Dendritic cell treated with granulocyte-macrophage colony-stimulating factor and Interleukin-4, amounts not matched to agents 40 ng/mL and 50 ng/mL, for 4 days (primary cell): ENCODE results near the gene KHDC3L.
"Not testable (repeated sequence)": the region's sequence is repeated elsewhere in the genome, so short reads cannot be mapped to it uniquely, and the experiment has no call there.

Experiments
- H3K27ac Mint-ChIP-seq: one replicate; pipeline ENCODE4 v1.8.0; 2022; ENCODE audit warnings: mild to moderate bottlenecking, mixed read lengths
- H3K27me3 Mint-ChIP-seq: one replicate; pipeline ENCODE4 v1.8.0; 2022; ENCODE audit warnings: mild to moderate bottlenecking, mixed read lengths
- H3K36me3 Mint-ChIP-seq: one replicate; pipeline ENCODE4 v1.8.0; 2022; ENCODE audit warnings: low read depth, mixed read lengths
- H3K4me1 Mint-ChIP-seq: one replicate; pipeline ENCODE4 v1.8.0; 2022; ENCODE audit warnings: low read depth, mixed read lengths
- H3K4me3 Mint-ChIP-seq: one replicate; pipeline ENCODE4 v1.8.0; 2022; ENCODE audit warnings: mild to moderate bottlenecking, moderate library complexity, mixed read lengths
- H3K9me3 Mint-ChIP-seq: one replicate; pipeline ENCODE4 v1.8.0; 2022; ENCODE audit warnings: mixed read lengths
- intact Hi-C: fragments of 100-400 bp; cut with micrococcal nuclease; formaldehyde crosslinking; loops from one replicate; pipeline ENCODE4 v1.15.0; 2022

Gene KHDC3L

DNA sequence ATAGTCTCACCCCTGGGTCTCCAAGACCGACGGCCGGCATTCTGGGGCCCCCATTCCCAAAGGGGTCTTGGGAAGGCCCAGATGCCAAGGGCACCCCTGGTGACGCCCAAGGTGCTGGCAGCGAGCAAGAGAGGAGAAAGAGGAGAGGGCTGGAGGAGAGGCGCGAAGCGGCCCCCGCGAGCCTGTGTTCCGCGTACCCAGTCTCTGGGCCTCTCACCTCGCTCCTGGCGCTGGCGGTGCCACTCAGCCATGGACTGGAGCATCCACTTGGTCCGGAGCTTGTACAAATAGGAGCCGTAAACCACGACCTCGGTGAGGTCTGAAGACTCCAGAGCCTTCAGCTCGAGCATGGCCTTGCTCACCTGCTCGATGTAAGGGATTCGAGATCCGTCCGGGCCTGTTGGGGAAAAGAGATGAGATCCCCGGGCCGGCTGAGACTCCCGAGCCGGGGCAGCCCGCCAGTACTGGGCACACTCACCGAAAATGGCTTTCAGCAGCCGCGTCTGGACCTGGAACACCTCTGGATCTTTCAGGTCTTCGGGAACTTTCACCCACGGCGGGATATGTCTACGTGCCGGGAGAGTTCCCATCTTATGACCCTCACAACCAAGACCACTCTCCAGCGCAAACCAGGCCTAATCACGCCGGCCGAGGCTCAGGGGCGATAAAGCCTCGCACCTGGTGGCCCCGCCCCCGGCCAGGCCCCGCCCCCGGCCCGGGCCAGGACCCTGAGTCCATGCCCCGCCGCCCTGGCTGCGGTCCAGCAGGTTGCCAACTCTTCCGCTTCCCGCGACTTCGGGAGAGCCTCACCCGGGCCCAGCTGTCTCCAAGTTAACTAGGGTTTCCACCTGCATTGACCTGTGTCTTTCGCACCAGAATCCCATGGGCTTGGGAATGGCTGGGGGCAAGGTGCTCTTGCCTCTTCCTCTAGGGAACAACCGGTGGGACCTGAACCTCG is 8.5 kb upstream of the KHDC3L start, which contains the start of gene DPPA5:
Gene DPPA5 (minus strand): TSS at position 641 of the 958 bp plus-strand sequence. CDS start 51 bp downstream, at position 590.
- Mint-ChIP-seq H3K4me1 (no peaks in the 10 kb centered on the region), H3K27ac (no peak within 1 kb of the TSS), H3K36me3 (no peaks in the 10 kb centered on the region), H3K27me3 (peaks cover 29% of the 10 kb centered on the region), H3K9me3 (no peaks in the 10 kb centered on the region), H3K4me3 (no peak within 1 kb of the TSS)
- intact Hi-C loops: no loop called here

GRCh38 chr6:73362869-73363536 is 545 bp downstream of the KHDC3L start:
- no peak overlapping the region for H3K27ac Mint-ChIP-seq
- no peaks in the 10 kb centered on the region for H3K27me3 Mint-ChIP-seq
- intact Hi-C loops: no loop called here
- H3K4me3 Mint-ChIP-seq: no peak overlapping the region
- peaks cover 8% of the 10 kb centered on the region for H3K9me3 Mint-ChIP-seq
- H3K36me3 Mint-ChIP-seq: no peaks in the 10 kb centered on the region
- H3K4me1 Mint-ChIP-seq: no peaks in the 10 kb centered on the region

DNA sequence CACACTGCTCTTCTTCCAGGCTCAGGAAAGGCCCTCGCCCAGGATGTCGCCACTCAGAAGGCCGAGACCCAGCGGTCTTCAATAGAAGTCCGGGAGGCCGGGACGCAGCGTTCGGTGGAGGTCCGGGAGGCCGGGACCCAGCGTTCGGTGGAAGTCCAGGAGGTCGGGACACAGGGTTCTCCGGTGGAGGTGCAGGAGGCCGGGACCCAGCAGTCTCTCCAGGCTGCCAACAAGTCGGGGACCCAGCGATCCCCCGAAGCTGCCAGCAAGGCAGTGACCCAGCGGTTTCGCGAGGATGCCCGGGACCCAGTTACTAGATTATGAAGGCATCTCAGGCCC is 1.0 kb downstream of the KHDC3L start:
- Mint-ChIP-seq H3K4me3 (no peak overlapping the region), H3K27ac (no peak overlapping the region), H3K27me3 (no peaks in the 10 kb centered on the region), H3K36me3 (no peaks in the 10 kb centered on the region), H3K9me3 (peaks cover 8% of the 10 kb centered on the region), H3K4me1 (no peaks in the 10 kb centered on the region)
- intact Hi-C loops: no loop called here

DNA sequence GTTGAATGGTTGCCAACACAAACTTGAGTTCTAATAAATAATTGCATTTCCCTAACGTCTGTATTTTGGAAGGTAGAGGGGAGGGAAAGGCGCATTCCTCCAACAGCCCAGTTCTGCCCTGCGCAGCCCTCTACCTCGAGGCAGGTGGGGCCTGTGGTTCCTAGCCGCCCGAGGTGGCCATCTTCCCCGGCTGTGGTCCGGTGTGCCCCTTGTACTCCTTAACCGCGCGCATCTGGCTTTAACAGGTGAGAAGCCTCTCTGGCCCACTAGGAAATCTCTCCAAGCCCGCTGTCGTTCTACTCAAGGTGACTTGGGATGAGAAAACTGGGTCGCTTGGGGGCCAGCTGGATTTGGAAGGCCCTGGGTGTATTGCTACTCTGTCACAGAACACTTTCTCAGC is 1.7 kb downstream of the KHDC3L start:
- H3K9me3 Mint-ChIP-seq: peaks cover 8% of the 10 kb centered on the region
- no peaks in the 10 kb centered on the region for H3K4me1 Mint-ChIP-seq
- no peaks in the 10 kb centered on the region for H3K36me3 Mint-ChIP-seq
- no peak overlapping the region for H3K27ac Mint-ChIP-seq
- intact Hi-C loops: no loop called here
- no peak overlapping the region for H3K4me3 Mint-ChIP-seq
- no peaks in the 10 kb centered on the region for H3K27me3 Mint-ChIP-seq

DNA sequence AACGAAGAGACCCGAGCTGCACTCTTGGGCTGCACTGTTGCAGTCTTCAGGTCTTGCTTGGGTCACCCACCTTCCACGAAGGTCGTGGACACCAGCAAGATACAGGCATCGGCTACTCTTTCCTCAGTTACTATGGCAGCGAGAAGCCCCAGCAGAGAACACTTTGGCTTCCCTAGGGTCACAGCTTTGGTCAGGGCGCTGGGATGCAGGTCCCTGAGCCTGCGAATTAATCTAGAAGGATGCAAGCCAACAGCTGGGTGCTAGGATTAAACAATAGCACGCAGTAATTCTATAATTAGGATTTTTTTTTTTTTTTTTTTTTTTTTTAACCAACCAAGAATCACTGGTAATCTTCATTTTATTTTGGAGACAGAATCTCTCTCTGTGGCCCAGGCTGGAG is 2.1 kb downstream of the KHDC3L start:
- Mint-ChIP-seq H3K9me3 (peaks cover 8% of the 10 kb centered on the region), H3K27me3 (no peaks in the 10 kb centered on the region), H3K4me3 (no peak overlapping the region), H3K36me3 (no peaks in the 10 kb centered on the region), H3K4me1 (no peaks in the 10 kb centered on the region), H3K27ac (no peak overlapping the region)
- intact Hi-C loops: no loop called here

- Mint-ChIP-seq H3K4me3 (no peak overlapping the region), H3K27ac (no peak overlapping the region), H3K9me3 (peaks cover 8% of the 10 kb centered on the region), H3K27me3 (no peaks in the 10 kb centered on the region), H3K4me1 (no peaks in the 10 kb centered on the region), H3K36me3 (no peaks in the 10 kb centered on the region)
- intact Hi-C loops: no loop called here
These were observed 5.4 kb downstream of the KHDC3L start for GRCh38 chr6:73367761-73368355.

GRCh38 chr6:73368675-73369074 is 6.2 kb downstream of the KHDC3L start:
- Mint-ChIP-seq H3K4me3 (no peak overlapping the region), H3K9me3 (peaks cover 3% of the 10 kb centered on the region), H3K27me3 (no peaks in the 10 kb centered on the region), H3K4me1 (no peaks in the 10 kb centered on the region), H3K36me3 (no peaks in the 10 kb centered on the region), H3K27ac (no peak overlapping the region)
- intact Hi-C loops: no loop called here

DNA sequence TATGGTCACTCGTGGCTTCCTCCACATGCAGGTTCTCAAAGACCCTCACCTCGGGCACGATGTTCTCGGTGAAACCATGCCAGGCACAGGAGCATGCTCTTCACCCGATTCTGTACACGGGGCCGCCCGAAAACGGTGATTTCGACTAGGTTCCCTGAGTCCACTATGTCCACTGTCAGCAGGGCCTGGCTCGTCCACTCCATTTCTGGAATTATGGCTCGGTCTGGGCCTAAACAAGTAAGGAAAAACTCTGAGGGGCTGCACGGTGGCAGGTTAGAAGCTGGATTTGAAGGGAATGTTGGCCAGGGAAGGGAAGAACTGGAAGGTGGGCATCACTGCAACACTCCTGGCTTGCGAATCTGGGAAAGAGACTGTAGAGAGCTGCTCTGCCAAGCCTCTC is 6.7 kb downstream of the KHDC3L start:
- no peaks in the 10 kb centered on the region for H3K9me3 Mint-ChIP-seq
- H3K27ac Mint-ChIP-seq: no peak overlapping the region
- H3K27me3 Mint-ChIP-seq: no peaks in the 10 kb centered on the region
- H3K4me1 Mint-ChIP-seq: no peaks in the 10 kb centered on the region
- no peaks in the 10 kb centered on the region for H3K36me3 Mint-ChIP-seq
- intact Hi-C loops: no loop called here
- no peak overlapping the region for H3K4me3 Mint-ChIP-seq

DNA sequence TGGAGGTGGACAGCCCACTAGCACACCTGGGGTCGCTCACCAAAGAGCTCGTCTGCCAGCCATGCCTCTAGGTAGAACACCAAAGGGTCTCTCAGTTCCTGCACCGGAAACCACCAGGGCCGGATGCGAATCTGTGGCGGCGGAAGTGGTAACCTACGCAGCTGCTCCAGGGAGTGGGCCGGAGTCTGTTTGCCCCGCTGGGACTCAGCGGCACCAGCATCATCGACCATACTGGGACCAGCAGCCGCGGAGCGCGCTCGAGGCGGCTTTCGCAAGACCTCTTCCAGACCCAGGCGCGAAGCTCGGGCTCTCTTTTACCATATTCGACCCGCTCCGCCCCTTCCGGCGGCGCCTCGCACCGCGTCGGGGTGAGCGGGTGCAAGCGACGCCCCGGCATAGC is 7.1 kb downstream of the KHDC3L start, which contains the start of gene OOEP:
Gene OOEP (minus strand): TSS at position 335 of the 400 bp plus-strand sequence. CDS start 105 bp downstream, at position 230.
- intact Hi-C loops: no loop called here
- no peaks in the 10 kb centered on the region for H3K9me3 Mint-ChIP-seq
- H3K27me3 Mint-ChIP-seq: no peaks in the 10 kb centered on the region
- no peak within 1 kb of the TSS for H3K27ac Mint-ChIP-seq
- H3K4me1 Mint-ChIP-seq: no peaks in the 10 kb centered on the region
- H3K4me3 Mint-ChIP-seq: no peak within 1 kb of the TSS
- no peaks in the 10 kb centered on the region for H3K36me3 Mint-ChIP-seq

GRCh38 chr6:73371984-73372383 is 9.5 kb downstream of the KHDC3L start:
- Mint-ChIP-seq H3K27ac (no peak overlapping the region), H3K9me3 (no peaks in the 10 kb centered on the region), H3K36me3 (no peaks in the 10 kb centered on the region), H3K27me3 (no peaks in the 10 kb centered on the region), H3K4me3 (no peak overlapping the region), H3K4me1 (no peaks in the 10 kb centered on the region)
- intact Hi-C loops: no loop called here

DNA sequence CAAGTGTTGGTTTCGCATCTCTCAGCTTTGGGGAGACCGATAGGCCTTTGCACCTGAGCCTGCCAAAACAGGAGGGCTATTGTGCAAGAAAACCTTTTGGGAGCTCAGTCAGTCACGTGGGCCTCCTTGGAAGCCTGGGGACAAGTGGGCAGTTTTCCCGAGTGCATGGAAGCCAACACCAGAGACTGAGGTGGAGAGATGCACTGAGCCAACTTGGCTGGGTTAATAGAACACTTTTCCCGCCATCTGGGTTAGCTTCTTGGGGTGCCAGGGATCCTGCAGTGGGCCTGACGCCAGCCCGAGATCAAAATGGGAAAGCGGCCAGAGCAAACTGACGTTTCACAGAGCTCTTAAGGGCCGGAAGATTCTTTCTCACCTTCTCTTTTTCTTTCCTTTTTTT is 10.1 kb downstream of the KHDC3L start:
- no peaks in the 10 kb centered on the region for H3K4me1 Mint-ChIP-seq
- H3K36me3 Mint-ChIP-seq: no peaks in the 10 kb centered on the region
- H3K9me3 Mint-ChIP-seq: no peaks in the 10 kb centered on the region
- H3K27ac Mint-ChIP-seq: no peak overlapping the region
- H3K27me3 Mint-ChIP-seq: no peaks in the 10 kb centered on the region
- H3K4me3 Mint-ChIP-seq: no peak overlapping the region
- intact Hi-C loops: no loop called here

DNA sequence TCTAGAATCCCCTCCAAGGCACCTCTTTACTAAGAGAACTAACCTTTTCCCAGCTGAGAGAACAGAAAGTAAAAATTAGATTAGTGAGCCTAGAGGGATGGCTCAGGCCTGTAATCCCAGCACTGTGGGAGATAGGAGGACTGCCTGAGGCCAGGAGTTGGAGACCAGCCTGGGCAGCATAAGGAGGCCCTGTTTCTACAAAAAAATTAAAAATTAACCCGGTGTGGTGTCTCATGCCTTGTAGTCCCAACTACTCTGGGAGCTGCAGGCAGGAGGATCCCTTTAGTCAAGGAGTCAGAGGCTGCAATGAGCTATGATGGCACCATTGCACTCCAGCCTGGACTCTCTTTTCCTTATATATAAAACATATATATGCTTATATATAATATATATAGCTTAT is 12.8 kb downstream of the KHDC3L start:
- no peaks in the 10 kb centered on the region for H3K4me1 Mint-ChIP-seq
- intact Hi-C loops: no loop called here
- H3K36me3 Mint-ChIP-seq: no peaks in the 10 kb centered on the region
- H3K27me3 Mint-ChIP-seq: no peaks in the 10 kb centered on the region
- H3K9me3 Mint-ChIP-seq: no peaks in the 10 kb centered on the region
- no peak overlapping the region for H3K27ac Mint-ChIP-seq
- H3K4me3 Mint-ChIP-seq: no peak overlapping the region

GRCh38 chr6:73377225-73377624 is 14.8 kb downstream of the KHDC3L start:
- Mint-ChIP-seq H3K4me3 (no peak overlapping the region), H3K27ac (no peak overlapping the region), H3K9me3 (no peaks in the 10 kb centered on the region), H3K27me3 (no peaks in the 10 kb centered on the region), H3K36me3 (no peaks in the 10 kb centered on the region), H3K4me1 (no peaks in the 10 kb centered on the region)
- intact Hi-C loops: no loop called here

GRCh38 chr6:73381531-73381930 is 19.1 kb downstream of the KHDC3L start:
- H3K4me1 Mint-ChIP-seq, H3K27me3 Mint-ChIP-seq, H3K36me3 Mint-ChIP-seq, H3K9me3 Mint-ChIP-seq, intact Hi-C loops, H3K27ac Mint-ChIP-seq, H3K4me3 Mint-ChIP-seq: not testable (repeated sequence)
